Prostate gland (tissue), 2 donors: ENCODE results near the gene ATF6.

Experiments
- CTCF ChIP-seq, 4 experiments: fragments of 200-600 bp in 2 of 4; fragments of 450-650 bp in 2 of 4; sonication (generic) in 2 of 4; IDR thresholded peaks; 1 replicate in 3 of 4; 2 replicates in 1 of 4; pipeline ENCODE4 v1.5.1; 2016 to 2019; ENCODE audit warnings: antibody characterized with exemption in 4 of 4, mild to moderate bottlenecking in 2 of 4, moderate library complexity in 2 of 4
- POLR2A ChIP-seq: fragments of 450-650 bp; IDR thresholded peaks from one replicate; pipeline ENCODE4 v1.6.1; 2016; ENCODE audit warnings: antibody characterized with exemption, mild to moderate bottlenecking
- POLR2AphosphoS5 ChIP-seq: sonication (generic); formaldehyde crosslinking; IDR thresholded peaks from one replicate; pipeline ENCODE4 v1.6.1; 2017; ENCODE audit warnings: antibody characterized with exemption

GRCh38 chr1:162004441-162004950 is 238.4 kb downstream of the ATF6 start:
- TF ChIP-seq POLR2A (no peak), POLR2AphosphoS5 (no peak), CTCF (IDR thresholded peaks at IDR 0.05) (no peak)
